OCI-LY7 (cell line): Measurements from ENCODE around the gene SAMD8. TPM values are rescaled to one million over a fixed set of nuclear protein-coding genes. Genes with fewer than 3 reads are reported as not detected.

ENCODE experiments used
- BruUV-seq: library from RNA; stranded (reverse); fragments of 400-500 nt; replicated peaks from 2 replicates; lab custom pipeline; 2021; lab: Mats Ljungman, UMichigan
- CTCF ChIA-PET: fragments of 300-600 bp; sonication (Branson Sonifier 250); formaldehyde crosslinking; loops from one replicate; lab custom pipeline; 2022; ENCODE audit warnings: antibody characterized with exemption; ENCODE audit not compliant: unreplicated experiment; lab: Charles Lee
- POLR2A ChIA-PET: fragments of 300-600 bp; sonication (Branson Sonifier 250); formaldehyde crosslinking; loops from one replicate; lab custom pipeline; 2022; ENCODE audit warnings: antibody characterized with exemption; lab: Charles Lee
- DNase-seq: peaks from one replicate; pipeline ENCODE4 v3.0.0-alpha.2; 2015; ENCODE audit warnings: low spot score
- H2AFZ ChIP-seq: fragments of 200-600 bp; sonication (generic), shearing (Covaris generic); 2 replicates; pipeline ENCODE4 v1.6.1; 2014; ENCODE audit warnings: mild to moderate bottlenecking, antibody characterized with exemption, low read length, moderate library complexity
- H3K27ac ChIP-seq: fragments of 200-600 bp; sonication (generic); 2 replicates; pipeline ENCODE4 v1.5.1; 2014; ENCODE audit warnings: mixed run types, low read depth, mild to moderate bottlenecking, moderate library complexity, low read length, inconsistent platforms; ENCODE audit not compliant: poor library complexity, severe bottlenecking
- H3K36me3 ChIP-seq: fragments of 200-600 bp; sonication (generic); 2 replicates; pipeline ENCODE4 v1.6.1; 2014; ENCODE audit warnings: mild to moderate bottlenecking, antibody characterized with exemption, low read length, moderate library complexity, mixed read lengths; ENCODE audit not compliant: insufficient read depth
- H3K4me1 ChIP-seq: fragments of 200-600 bp; sonication (generic); 2 replicates; pipeline ENCODE4 v1.5.1; 2014; ENCODE audit warnings: mild to moderate bottlenecking, low read length; ENCODE audit not compliant: insufficient read depth, poor library complexity, severe bottlenecking
- H3K4me2 ChIP-seq: fragments of 200-600 bp; sonication (generic); 2 replicates; pipeline ENCODE4 v1.6.1; 2014; ENCODE audit warnings: mild to moderate bottlenecking, low read length
- H3K4me3 ChIP-seq: fragments of 200-600 bp; sonication (generic); 2 replicates; pipeline ENCODE4 v1.5.1; 2014; ENCODE audit warnings: mild to moderate bottlenecking, low read depth, low read length; ENCODE audit not compliant: poor library complexity, severe bottlenecking
- H3K79me2 ChIP-seq: fragments of 200-600 bp; sonication (generic); 2 replicates; pipeline ENCODE4 v1.6.1; 2016; ENCODE audit warnings: low read depth, mild to moderate bottlenecking, low read length, moderate library complexity, mixed read lengths; ENCODE audit not compliant: insufficient read depth
- H3K9me2 ChIP-seq: fragments of 200-600 bp; sonication (generic); 2 replicates; pipeline ENCODE4 v1.6.1; 2016; ENCODE audit warnings: mild to moderate bottlenecking, low read length, mixed read lengths; ENCODE audit not compliant: insufficient read depth
- H3K9me3 ChIP-seq: fragments of 200-600 bp; sonication (generic); 2 replicates; pipeline ENCODE4 v1.6.1; 2014; ENCODE audit warnings: mild to moderate bottlenecking, mixed run types, low read length, mixed read lengths
- H4K20me1 ChIP-seq: fragments of 200-600 bp; sonication (generic); 2 replicates; pipeline ENCODE4 v1.6.1; 2014; ENCODE audit warnings: mild to moderate bottlenecking, antibody characterized with exemption, low read length, moderate library complexity, mixed read lengths; ENCODE audit not compliant: insufficient read depth
- CTCF ChIP-seq: fragments of 200-600 bp; sonication (generic); conservative IDR thresholded peaks from 2 replicates; pipeline ENCODE4 v1.5.1; 2014; ENCODE audit warnings: mild to moderate bottlenecking, antibody characterized with exemption, low read length, moderate library complexity, mixed read lengths
- EZH2phosphoT487 ChIP-seq: fragments of 200-600 bp; sonication (generic); IDR thresholded peaks from 2 replicates; pipeline ENCODE4 v1.6.1; 2018; ENCODE audit warnings: low read depth, borderline replicate concordance, mild to moderate bottlenecking, mixed run types, antibody characterized with exemption, low read length, moderate library complexity, mixed read lengths
- intact Hi-C: fragments of 100-400 bp; cut with micrococcal nuclease; formaldehyde crosslinking; loops from one replicate; pipeline ENCODE4 v1.10.0; 2022; ENCODE audit not compliant: unreplicated experiment
- total RNA-seq, 2 experiments: library from RNA; depleted of rRNA in 1 of 2; stranded (reverse); fragments of >200 nt in 1 of 2; shearing (Covaris generic) in 1 of 2; gene quantifications; 2 replicates each; pipeline ENCODE4 v1.2.3, GENCODE V29; 2014 to 2022

Gene SAMD8
- total RNA-seq, 2 experiments from 2014 or later: 8.8 to 16.7 TPM

- H3K36me3 ChIP-seq: peaks cover 43% of the 10 kb centered on the region
- DNase-seq: peak; percentile 92
- peak within 1 kb of the TSS; percentile 94 for H3K4me2 ChIP-seq
- H3K9me3 ChIP-seq: no peaks in the 10 kb centered on the region
- H4K20me1 ChIP-seq: peaks cover 11% of the 10 kb centered on the region; the same call in 1 of the 2 replicates
- no peak for TF ChIP-seq CTCF
- TF ChIP-seq EZH2phosphoT487: no peak
- POLR2A ChIA-PET: interaction anchor here (0.5 to 2.9 kb wide), 14 partner anchors 9 to 1114 kb away, joined by 3 to 20 read pairs (median 3); no protein-coding TSS in a partner anchor
- intact Hi-C loops: loop anchor here (1.0 to 5.0 kb wide), 3 partner anchors 22 to 98 kb away; partner anchors contain the start of gene SAMD8
- H3K79me2 ChIP-seq: peaks cover 45% of the 10 kb centered on the region
- CTCF ChIA-PET: interaction anchor here (0.5 to 1.6 kb wide), 4 partner anchors 21 to 356 kb away, joined by 3 to 11 read pairs (median 4); partner anchors contain the start of gene COMTD1
- peak within 1 kb of the TSS; percentile 75 for H3K27ac ChIP-seq
- peak within 1 kb of the TSS; percentile 83 for H2AFZ ChIP-seq
- H3K4me3 ChIP-seq: peak within 1 kb of the TSS; percentile 96
- no peaks in the 10 kb centered on the region for H3K9me2 ChIP-seq
- peaks cover 19% of the 10 kb centered on the region for H3K4me1 ChIP-seq
- BruUV-seq: no TSS peak
Measured at GRCh38 chr10:75210282-75211006, 99.0 kb downstream of the SAMD8 start, which contains the start of gene VDAC2. VDAC2 (plus strand) TSS chr10:75210796; CDS start chr10:75211159, 363 bp downstream.

GRCh38 chr10:75211007-75211691 is 99.7 kb downstream of the SAMD8 start:
- Histone ChIP-seq H3K4me3 (peak overlapping the region; percentile 96), H3K4me2 (peak overlapping the region; percentile 94), H4K20me1 (peaks cover 13% of the 10 kb centered on the region; the same call in 1 of the 2 replicates), H2AFZ (peak overlapping the region; percentile 40; the same call in 1 of the 2 replicates), H3K27ac (peak overlapping the region; percentile 75), H3K4me1 (peaks cover 19% of the 10 kb centered on the region), H3K9me2 (no peaks in the 10 kb centered on the region), H3K36me3 (peaks cover 50% of the 10 kb centered on the region), H3K79me2 (peaks cover 52% of the 10 kb centered on the region), H3K9me3 (no peaks in the 10 kb centered on the region)
- POLR2A ChIA-PET: interaction anchor here (0.6 to 2.9 kb wide), 9 partner anchors 11 to 1364 kb away, joined by 3 to 20 read pairs (median 8); no protein-coding TSS in a partner anchor
- BruUV-seq: no TSS peak
- no peak for TF ChIP-seq EZH2phosphoT487
- TF ChIP-seq CTCF: no peak
- CTCF ChIA-PET: interaction anchor here (0.5 to 1.6 kb wide), 7 partner anchors 20 to 745 kb away, joined by 3 to 11 read pairs (median 5); partner anchors contain the start of gene COMTD1
- peak; percentile 47 for DNase-seq
- intact Hi-C loops: loop anchor here (5.0 kb wide), 1 partner anchor 99 kb away; the partner anchor contains the start of gene SAMD8
